HG03103 (cell line): Measurements from ENCODE around the gene MYL11.

ENCODE experiments used
- ATAC-seq: cut with Tn5 transposase; IDR thresholded peaks from one replicate; pipeline ENCODE4 v1.9.1; 2021; ENCODE audit warnings: low read depth; ENCODE audit not compliant: unreplicated experiment

Gene MYL11

GRCh38 chr16:30353438-30354129 is 21.0 kb upstream of the MYL11 start:
- ATAC-seq, result no peak

- ATAC-seq, result peak; percentile 13
Observed at GRCh38 chr16:30354423-30355143, 20.0 kb upstream of the MYL11 start.

GRCh38 chr16:30355144-30355953 is 19.3 kb upstream of the MYL11 start, which contains the start of gene CD2BP2:
Gene CD2BP2 (minus strand): TSS chr16:30355308. CDS start chr16:30354681, 627 bp downstream.
- peak; percentile 44 for ATAC-seq

- no peak for ATAC-seq
Observed at GRCh38 chr16:30355954-30356308, 18.7 kb upstream of the MYL11 start.

GRCh38 chr16:30356401-30357084 is 18.1 kb upstream of the MYL11 start:
- no peak for ATAC-seq

GRCh38 chr16:30357085-30357714 is 17.4 kb upstream of the MYL11 start:
- ATAC-seq, result no peak

- ATAC-seq, result no peak
Observed at GRCh38 chr16:30357715-30358576, 16.7 kb upstream of the MYL11 start.

- ATAC-seq, result no peak
Observed at GRCh38 chr16:30358577-30358936, 16.0 kb upstream of the MYL11 start.

- ATAC-seq, result no peak
Observed at GRCh38 chr16:30358990-30359870, 15.4 kb upstream of the MYL11 start.

- ATAC-seq, result no peak
Observed at GRCh38 chr16:30359871-30360170, 14.8 kb upstream of the MYL11 start.

- no peak for ATAC-seq
Observed at GRCh38 chr16:30361180-30361579, 13.4 kb upstream of the MYL11 start.

- no peak for ATAC-seq
Observed at GRCh38 chr16:30365200-30365599, 9.4 kb upstream of the MYL11 start.

- no peak for ATAC-seq
Observed at GRCh38 chr16:30366511-30366910, 8.1 kb upstream of the MYL11 start.

- no peak for ATAC-seq
Observed at GRCh38 chr16:30367349-30368009, 7.1 kb upstream of the MYL11 start.

- no peak for ATAC-seq
Observed at GRCh38 chr16:30368122-30368791, 6.3 kb upstream of the MYL11 start.

GRCh38 chr16:30368792-30369090 is 5.9 kb upstream of the MYL11 start:
- no peak for ATAC-seq

- no peak for ATAC-seq
Observed at GRCh38 chr16:30369091-30369937, 5.3 kb upstream of the MYL11 start.
